ENCODE data around the gene ASIP.
"Not testable (repeated sequence)": the region's sequence is repeated elsewhere in the genome, so short reads cannot be mapped to it uniquely, and the experiment has no call there.

Gene ASIP

GRCh38 chr20:34296468-34296867, 55.2 kb downstream of the ASIP start:
- no peak overlapping the region for H3K4me2 ChIP-seq
- H4K20me1 ChIP-seq, result peaks cover 16 to 97% (median 85%) of the 10 kb centered on the region in 11 experiments; a peak in 21 of 22 replicates
- no peak overlapping the region for H3K27ac ChIP-seq
- H3K9ac ChIP-seq, result no peak overlapping the region
- no peaks in the 10 kb centered on the region for H3K27me3 ChIP-seq
- peaks cover 46 to 88% (median 70%) of the 10 kb centered on the region in 11 experiments for H3K36me3 ChIP-seq
- peaks cover 0 to 4% (median 0%) of the 10 kb centered on the region in 11 experiments; a peak in 1 of 22 replicates for H3K9me3 ChIP-seq (replicated peaks in 1 of 11)
- no peak overlapping the region for H3K4me3 ChIP-seq
- H3K4me1 ChIP-seq, result peaks cover 15 to 40% (median 26%) of the 10 kb centered on the region in 10 experiments
- TF ChIP-seq Cebpa-rat (IDR thresholded peaks at IDR 0.05), result no peak

GRCh38 chr20:34298294-34298784, 57.1 kb downstream of the ASIP start:
- H3K4me2 ChIP-seq, H3K9ac ChIP-seq: not testable (repeated sequence)

GRCh38 chr20:34299556-34300255, 58.5 kb downstream of the ASIP start:
- TF ChIP-seq Cebpa-rat (IDR thresholded peaks at IDR 0.05), result no peak
- Histone ChIP-seq H3K36me3 (peaks cover 14 to 55% (median 37%) of the 10 kb centered on the region in 11 experiments), H3K27ac (peak overlapping the region in 5 of 11 experiments; percentile 24 to 94 (median 53); a peak in 7 of 22 replicates), H4K20me1 (peaks cover 16 to 69% (median 60%) of the 10 kb centered on the region in 11 experiments; a peak in 21 of 22 replicates), H3K4me1 (peaks cover 24 to 38% (median 34%) of the 10 kb centered on the region in 10 experiments), H3K27me3 (no peaks in the 10 kb centered on the region), H3K4me3 (0 out of 20 replicates have a peak overlapping the region, but pooled peaks of 1 of the 10 experiments have one; percentile 92), H3K4me2 (peak overlapping the region; percentile 82 to 99 (median 93); a peak in 21 of 22 replicates), H3K9ac (peak overlapping the region in 3 of 11 experiments; percentile 37 to 95 (median 94); a peak in 4 of 22 replicates), H3K9me3 (replicated peaks in 1 of 11) (peaks cover 0 to 4% (median 0%) of the 10 kb centered on the region in 11 experiments; a peak in 1 of 22 replicates)

More at GRCh38 chr20:34298294-34298784, 57.1 kb downstream of the ASIP start:
- H3K9me3 ChIP-seq (replicated peaks in 1 of 11); H3K4me3 ChIP-seq; H3K27me3 ChIP-seq; H3K27ac ChIP-seq: not testable (repeated sequence)
- peaks cover 28 to 69% (median 51%) of the 10 kb centered on the region in 11 experiments for H3K36me3 ChIP-seq
- H3K4me1 ChIP-seq, result peaks cover 24 to 48% (median 35%) of the 10 kb centered on the region in 10 experiments
- peaks cover 16 to 83% (median 74%) of the 10 kb centered on the region in 11 experiments; a peak in 21 of 22 replicates for H4K20me1 ChIP-seq

DNA sequence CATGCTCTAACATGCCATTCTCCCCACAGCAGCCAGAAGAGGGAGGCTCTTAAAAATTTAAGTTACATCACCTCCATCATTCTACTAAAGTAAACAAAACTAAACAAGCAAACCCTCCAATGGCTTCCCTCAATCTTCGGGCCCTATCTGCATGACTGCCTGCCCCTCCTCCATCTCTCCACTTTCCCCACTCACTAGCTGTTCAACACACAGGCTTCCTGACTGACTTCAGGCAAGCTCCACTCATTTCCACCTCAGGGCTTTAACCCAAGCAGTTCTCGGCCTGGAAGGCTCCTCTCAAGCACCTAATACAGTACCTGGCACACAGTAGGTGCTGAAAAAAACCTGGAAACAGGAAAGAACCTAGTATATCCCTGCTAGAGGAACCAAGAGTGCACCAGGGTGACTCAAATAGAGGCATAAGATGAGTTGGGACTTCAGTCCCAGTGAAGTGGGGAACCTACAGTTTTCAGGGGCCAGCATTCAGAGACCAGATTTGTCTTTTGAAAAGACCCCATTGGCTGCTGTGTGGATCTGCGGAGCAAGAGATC, 59.1 kb downstream of the ASIP start:
- H4K20me1 ChIP-seq, result peaks cover 10 to 63% (median 54%) of the 10 kb centered on the region in 11 experiments; a peak in 21 of 22 replicates
- H3K9me3 ChIP-seq (replicated peaks in 1 of 11), result peaks cover 0 to 4% (median 0%) of the 10 kb centered on the region in 11 experiments; a peak in 1 of 22 replicates
- peak overlapping the region in 10 of 11 experiments; percentile 36 to 97 (median 92); a peak in 13 of 22 replicates for H3K9ac ChIP-seq
- H3K27me3 ChIP-seq, result no peaks in the 10 kb centered on the region
- H3K4me1 ChIP-seq, result peaks cover 24 to 38% (median 34%) of the 10 kb centered on the region in 10 experiments
- peak overlapping the region; percentile 82 to 99 (median 93) for H3K4me2 ChIP-seq
- H3K27ac ChIP-seq, result peak overlapping the region in 10 of 11 experiments; percentile 2 to 94 (median 27); a peak in 13 of 22 replicates
- peaks cover 8 to 49% (median 31%) of the 10 kb centered on the region in 11 experiments for H3K36me3 ChIP-seq
- TF ChIP-seq Cebpa-rat (IDR thresholded peaks at IDR 0.05), result no peak
- H3K4me3 ChIP-seq, result peak overlapping the region in 3 of 10 experiments; percentile 87 to 92 (median 89); a peak in 3 of 20 replicates

GRCh38 chr20:34300809-34301586, 59.8 kb downstream of the ASIP start:
- H3K9me3 ChIP-seq (replicated peaks in 1 of 11), result peaks cover 0 to 4% (median 0%) of the 10 kb centered on the region in 11 experiments; a peak in 1 of 22 replicates
- no peaks in the 10 kb centered on the region for H3K27me3 ChIP-seq
- peak overlapping the region; percentile 82 to 99 (median 93) for H3K4me2 ChIP-seq
- no peak for TF ChIP-seq Cebpa-rat (IDR thresholded peaks at IDR 0.05)
- H3K4me1 ChIP-seq, result peaks cover 24 to 38% (median 34%) of the 10 kb centered on the region in 10 experiments
- H3K4me3 ChIP-seq, result peak overlapping the region in 9 of 10 experiments; percentile 9 to 92 (median 85); a peak in 13 of 20 replicates
- peak overlapping the region; percentile 23 to 97 (median 93); a peak in 19 of 22 replicates for H3K9ac ChIP-seq
- H4K20me1 ChIP-seq, result peaks cover 7 to 56% (median 47%) of the 10 kb centered on the region in 11 experiments; a peak in 21 of 22 replicates
- H3K36me3 ChIP-seq, result peaks cover 2 to 43% (median 24%) of the 10 kb centered on the region in 11 experiments; a peak in 19 of 22 replicates
- H3K27ac ChIP-seq, result peak overlapping the region in 10 of 11 experiments; percentile 5 to 96 (median 36); a peak in 17 of 22 replicates

DNA sequence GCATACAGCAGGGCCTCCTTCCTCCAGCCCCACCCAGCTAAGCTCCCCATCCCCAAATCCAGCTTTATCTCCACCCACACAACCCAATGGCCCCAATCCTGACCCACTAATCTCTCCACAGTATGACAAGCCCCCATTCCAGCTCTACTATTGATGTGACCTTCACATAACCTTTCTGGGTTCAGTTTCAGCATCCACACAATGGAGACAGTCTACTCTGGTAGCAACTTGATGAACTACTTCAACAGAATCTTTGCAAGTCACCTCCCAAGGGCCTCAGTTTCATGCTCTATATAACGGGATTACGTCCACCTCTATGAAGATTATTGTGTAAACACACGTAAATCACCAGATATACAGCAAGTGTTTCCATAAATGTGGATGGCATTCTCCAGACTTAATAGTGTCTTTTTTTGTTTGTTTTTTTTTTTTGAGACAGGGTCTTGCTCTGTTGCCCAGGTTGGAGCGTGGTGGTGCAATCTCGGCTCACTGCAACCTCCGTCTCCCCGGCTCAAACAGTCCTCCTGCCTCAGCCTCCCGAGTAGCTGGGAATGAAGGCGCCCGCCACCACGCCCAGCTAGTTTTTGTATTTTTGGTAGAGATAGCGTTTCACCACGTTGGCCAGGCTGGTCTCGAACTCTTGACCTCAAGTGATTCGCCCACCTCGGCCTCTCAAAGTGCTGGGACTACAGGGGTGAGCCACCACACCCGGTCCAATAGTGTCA, 60.5 kb downstream of the ASIP start:
- peaks cover 0 to 35% (median 19%) of the 10 kb centered on the region in 11 experiments; a peak in 17 of 22 replicates for H3K36me3 ChIP-seq
- TF ChIP-seq Cebpa-rat (IDR thresholded peaks at IDR 0.05), result no peak
- peaks cover 0 to 4% (median 0%) of the 10 kb centered on the region in 11 experiments; a peak in 1 of 22 replicates for H3K9me3 ChIP-seq (replicated peaks in 1 of 11)
- peak overlapping the region; percentile 67 to 92 (median 85) for H3K4me3 ChIP-seq
- H4K20me1 ChIP-seq, result peaks cover 7 to 49% (median 39%) of the 10 kb centered on the region in 11 experiments; a peak in 21 of 22 replicates
- peak overlapping the region; percentile 85 to 97 (median 93); a peak in 21 of 22 replicates for H3K9ac ChIP-seq
- no peaks in the 10 kb centered on the region for H3K27me3 ChIP-seq
- H3K4me2 ChIP-seq, result peak overlapping the region; percentile 82 to 99 (median 93)
- H3K27ac ChIP-seq, result peak overlapping the region in 10 of 11 experiments; percentile 87 to 96 (median 94); a peak in 21 of 22 replicates
- peaks cover 24 to 38% (median 34%) of the 10 kb centered on the region in 10 experiments for H3K4me1 ChIP-seq

DNA sequence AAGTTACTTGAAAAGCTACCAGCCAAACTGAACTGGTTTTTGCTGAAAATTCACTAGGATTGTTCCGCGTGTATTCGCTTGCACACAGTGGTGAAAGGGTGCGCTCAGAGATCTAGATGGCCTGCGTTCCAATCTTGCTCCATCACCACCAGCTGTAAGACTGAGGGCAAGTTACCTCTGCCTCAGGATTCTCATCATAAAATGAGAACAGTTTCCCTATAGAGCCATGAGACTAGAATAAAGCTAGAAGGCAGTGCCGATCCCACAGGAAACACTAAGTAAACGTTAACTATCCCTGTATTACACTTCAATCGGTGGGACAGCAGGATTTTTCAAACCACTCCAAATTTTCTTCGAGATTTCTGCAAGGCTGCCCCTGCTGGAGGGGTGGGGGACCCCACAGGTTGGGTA, 61.1 kb downstream of the ASIP start:
- TF ChIP-seq Cebpa-rat (IDR thresholded peaks at IDR 0.05), result no peak
- H3K27me3 ChIP-seq, result no peaks in the 10 kb centered on the region
- peaks cover 0 to 29% (median 18%) of the 10 kb centered on the region in 11 experiments; a peak in 16 of 22 replicates for H3K36me3 ChIP-seq
- H3K4me1 ChIP-seq, result peaks cover 24 to 38% (median 34%) of the 10 kb centered on the region in 10 experiments
- peak overlapping the region; percentile 82 to 99 (median 93) for H3K4me2 ChIP-seq
- H3K9ac ChIP-seq, result peak overlapping the region; percentile 85 to 97 (median 93)
- H3K27ac ChIP-seq, result peak overlapping the region; percentile 75 to 96 (median 93)
- peak overlapping the region; percentile 67 to 92 (median 85) for H3K4me3 ChIP-seq
- H4K20me1 ChIP-seq, result peaks cover 7 to 43% (median 34%) of the 10 kb centered on the region in 11 experiments; a peak in 20 of 22 replicates
- H3K9me3 ChIP-seq (replicated peaks in 1 of 11), result peaks cover 0 to 4% (median 0%) of the 10 kb centered on the region in 11 experiments; a peak in 1 of 22 replicates

Data from BLaER1 treated with 17β-estradiol and CSF1 and Interleukin-3, amounts not matched to agents 10 nM and 100 nM (cell line).